ENCODE data around the gene GPR84.

Gene GPR84

DNA sequence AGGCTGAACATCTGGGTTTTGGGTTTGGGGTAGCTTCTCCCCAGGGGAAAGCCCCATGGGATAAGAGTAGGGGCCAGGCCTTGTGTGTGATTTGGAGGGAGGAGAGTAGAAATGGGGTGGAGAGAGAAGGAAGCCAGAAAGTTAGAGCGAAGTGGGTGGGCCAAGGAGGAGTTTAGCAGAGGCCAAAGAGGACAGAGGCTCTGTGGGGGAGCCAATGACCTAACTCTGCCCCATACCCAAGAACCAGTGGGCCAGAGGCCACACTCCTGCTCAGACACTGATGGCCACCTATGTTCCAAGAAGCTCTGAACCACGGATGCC, 10.9 kb upstream of the GPR84 start:
- no peak overlapping the region for H3K27ac ChIP-seq (ENCODE audit: low read length)
- H3K4me1 ChIP-seq (ENCODE audit: low read length) = peaks cover 3% of the 10 kb centered on the region; the same call in 1 of the 2 replicates
- no peaks in the 10 kb centered on the region for H3K9me2 ChIP-seq (replicated peaks; ENCODE audit: insufficient read depth, low read length)
- H3K79me2 ChIP-seq (ENCODE audit: low read length) = no peaks in the 10 kb centered on the region
- H3K9ac ChIP-seq (ENCODE audit: low read length) = no peak overlapping the region
- H3K27me3 ChIP-seq (replicated peaks; ENCODE audit: insufficient read depth, low read length) = peaks cover 50% of the 10 kb centered on the region
- H3K4me2 ChIP-seq (ENCODE audit: low read depth, low read length) = no peak overlapping the region
- no peaks in the 10 kb centered on the region for H3K9me3 ChIP-seq (replicated peaks; ENCODE audit: insufficient read depth, low read length)
- H2AFZ ChIP-seq (ENCODE audit: low read length) = no peak overlapping the region
- no peaks in the 10 kb centered on the region for H4K20me1 ChIP-seq (ENCODE audit: insufficient read depth, low read length)
- H3F3A ChIP-seq (ENCODE audit: insufficient read depth, low read length) = peaks cover 5% of the 10 kb centered on the region
- TF ChIP-seq, protein P1, sequence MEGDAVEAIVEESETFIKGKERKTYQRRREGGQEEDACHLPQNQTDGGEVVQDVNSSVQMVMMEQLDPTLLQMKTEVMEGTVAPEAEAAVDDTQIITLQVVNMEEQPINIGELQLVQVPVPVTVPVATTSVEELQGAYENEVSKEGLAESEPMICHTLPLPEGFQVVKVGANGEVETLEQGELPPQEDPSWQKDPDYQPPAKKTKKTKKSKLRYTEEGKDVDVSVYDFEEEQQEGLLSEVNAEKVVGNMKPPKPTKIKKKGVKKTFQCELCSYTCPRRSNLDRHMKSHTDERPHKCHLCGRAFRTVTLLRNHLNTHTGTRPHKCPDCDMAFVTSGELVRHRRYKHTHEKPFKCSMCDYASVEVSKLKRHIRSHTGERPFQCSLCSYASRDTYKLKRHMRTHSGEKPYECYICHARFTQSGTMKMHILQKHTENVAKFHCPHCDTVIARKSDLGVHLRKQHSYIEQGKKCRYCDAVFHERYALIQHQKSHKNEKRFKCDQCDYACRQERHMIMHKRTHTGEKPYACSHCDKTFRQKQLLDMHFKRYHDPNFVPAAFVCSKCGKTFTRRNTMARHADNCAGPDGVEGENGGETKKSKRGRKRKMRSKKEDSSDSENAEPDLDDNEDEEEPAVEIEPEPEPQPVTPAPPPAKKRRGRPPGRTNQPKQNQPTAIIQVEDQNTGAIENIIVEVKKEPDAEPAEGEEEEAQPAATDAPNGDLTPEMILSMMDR (IDR thresholded peaks at IDR 0.05; ENCODE audit: low read length) = no peak
- TF ChIP-seq EZH2phosphoT487 (IDR thresholded peaks at IDR 0.05; ENCODE audit: low read length) = no peak
- TF ChIP-seq EZH2 (optimal IDR thresholded peaks at IDR 0.05; ENCODE audit: low read depth, low read length) = no peak
- no peak for DNase-seq
- no peaks in the 10 kb centered on the region for H3K36me3 ChIP-seq (replicated peaks; ENCODE audit: insufficient read depth, low read length)
- no peak overlapping the region for H3K4me3 ChIP-seq (ENCODE audit: low read length)

DNA sequence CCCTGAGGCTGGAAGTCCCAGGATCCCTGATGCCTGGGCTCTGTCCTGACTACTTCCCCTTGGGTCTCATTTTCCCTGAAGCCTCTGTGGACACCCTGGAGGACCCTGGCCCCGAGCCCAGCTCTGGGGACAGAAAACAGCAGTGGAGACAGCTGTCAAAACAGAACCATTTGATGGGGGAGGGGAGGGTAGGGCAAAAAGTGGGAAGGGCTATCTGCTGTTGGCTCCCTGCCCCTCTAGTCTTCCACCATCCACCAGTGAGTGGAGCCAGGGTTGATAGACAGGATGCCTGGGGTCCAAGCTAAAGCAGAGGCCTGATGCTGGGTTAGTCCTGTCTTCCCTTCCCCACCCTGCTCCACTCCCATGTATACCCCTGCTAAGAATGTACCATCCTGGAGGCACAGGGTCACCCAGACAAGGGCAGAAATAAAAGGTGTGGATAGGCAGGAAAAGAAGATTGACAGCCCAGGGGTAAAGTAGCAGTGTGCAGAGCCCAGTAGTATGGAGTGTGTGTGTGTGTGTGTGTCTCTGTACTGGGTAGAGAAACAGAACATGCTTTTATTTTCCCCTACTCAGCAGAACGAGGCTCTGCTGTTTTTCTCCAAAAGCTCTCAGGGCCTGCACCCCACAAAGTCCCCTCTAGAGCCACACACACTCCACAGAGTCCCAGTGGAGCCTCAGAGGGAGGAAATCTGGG, 10.4 kb upstream of the GPR84 start:
- no peak overlapping the region for H3K27ac ChIP-seq (ENCODE audit: low read length)
- no peak overlapping the region for H2AFZ ChIP-seq (ENCODE audit: low read length)
- no peaks in the 10 kb centered on the region for H3K36me3 ChIP-seq (replicated peaks; ENCODE audit: insufficient read depth, low read length)
- H3K79me2 ChIP-seq (ENCODE audit: low read length) = no peaks in the 10 kb centered on the region
- H3K4me2 ChIP-seq (ENCODE audit: low read depth, low read length) = no peak overlapping the region
- peaks cover 55% of the 10 kb centered on the region for H3K27me3 ChIP-seq (replicated peaks; ENCODE audit: insufficient read depth, low read length)
- no peaks in the 10 kb centered on the region for H3K9me3 ChIP-seq (replicated peaks; ENCODE audit: insufficient read depth, low read length)
- no peak overlapping the region for H3K4me3 ChIP-seq (ENCODE audit: low read length)
- no peak overlapping the region for H3K9ac ChIP-seq (ENCODE audit: low read length)
- peaks cover 5% of the 10 kb centered on the region for H3F3A ChIP-seq (ENCODE audit: insufficient read depth, low read length)
- TF ChIP-seq, protein P1 (IDR thresholded peaks at IDR 0.05; ENCODE audit: low read length) = no peak
- TF ChIP-seq EZH2 (optimal IDR thresholded peaks at IDR 0.05; ENCODE audit: low read depth, low read length) = no peak
- no peak for TF ChIP-seq EZH2phosphoT487 (IDR thresholded peaks at IDR 0.05; ENCODE audit: low read length)
- no peak for DNase-seq
- H3K9me2 ChIP-seq (replicated peaks; ENCODE audit: insufficient read depth, low read length) = no peaks in the 10 kb centered on the region
- peaks cover 3% of the 10 kb centered on the region; the same call in 1 of the 2 replicates for H3K4me1 ChIP-seq (ENCODE audit: low read length)
- no peaks in the 10 kb centered on the region for H4K20me1 ChIP-seq (ENCODE audit: insufficient read depth, low read length)

DNA sequence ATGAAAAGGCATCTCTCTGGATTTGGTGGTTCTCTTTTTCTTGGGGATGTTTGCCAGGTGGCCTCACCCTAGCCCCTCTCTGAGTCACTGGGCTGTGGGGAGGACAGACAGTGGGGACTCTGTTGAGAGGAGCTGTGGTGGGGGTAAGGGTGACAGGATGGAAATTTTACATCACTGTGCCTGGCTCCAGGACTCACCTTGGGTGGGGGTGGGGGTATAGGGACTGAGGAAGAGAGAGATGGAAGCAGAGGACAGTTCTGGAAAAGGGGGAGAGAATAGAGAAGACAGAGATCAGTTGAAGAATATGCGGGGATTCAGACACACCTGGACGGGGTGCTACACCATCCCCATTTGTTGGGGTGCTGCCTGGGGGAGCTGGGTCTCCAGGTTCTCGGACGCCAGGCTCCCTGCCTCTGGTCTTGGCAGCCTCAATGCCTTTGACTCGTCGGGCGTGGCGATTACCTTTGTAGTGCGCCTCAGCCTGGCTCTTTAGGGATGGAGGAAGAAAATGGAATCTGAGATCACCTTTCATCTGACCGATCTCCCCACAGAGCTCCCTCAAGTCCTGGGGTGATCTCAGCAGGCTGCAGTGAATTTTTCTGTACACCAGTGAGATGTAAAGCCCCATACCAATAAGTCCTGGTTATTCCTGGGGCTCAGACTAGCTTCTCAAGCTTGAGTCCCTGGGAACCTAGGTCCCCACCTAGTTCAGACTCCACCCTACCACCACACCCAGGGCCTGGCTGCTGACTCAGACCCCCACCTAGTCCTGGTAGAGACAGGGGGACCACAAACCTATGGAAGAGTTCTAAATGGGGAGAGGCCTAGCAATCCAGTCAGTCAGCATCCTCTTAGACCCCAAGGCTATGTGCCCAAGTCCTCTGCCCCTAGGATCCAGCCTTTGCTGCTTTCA, 9.6 kb upstream of the GPR84 start:
- Histone ChIP-seq H3K4me2 (ENCODE audit: low read depth, low read length) (no peak overlapping the region), H3K9me3 (replicated peaks; ENCODE audit: insufficient read depth, low read length) (no peaks in the 10 kb centered on the region), H3K27me3 (replicated peaks; ENCODE audit: insufficient read depth, low read length) (peaks cover 63% of the 10 kb centered on the region), H3K4me3 (ENCODE audit: low read length) (no peak overlapping the region), H3F3A (ENCODE audit: insufficient read depth, low read length) (no peaks in the 10 kb centered on the region), H3K9ac (ENCODE audit: low read length) (no peak overlapping the region), H3K9me2 (replicated peaks; ENCODE audit: insufficient read depth, low read length) (no peaks in the 10 kb centered on the region), H3K4me1 (ENCODE audit: low read length) (no peaks in the 10 kb centered on the region), H2AFZ (ENCODE audit: low read length) (no peak overlapping the region), H4K20me1 (ENCODE audit: insufficient read depth, low read length) (no peaks in the 10 kb centered on the region), H3K36me3 (replicated peaks; ENCODE audit: insufficient read depth, low read length) (no peaks in the 10 kb centered on the region), H3K27ac (ENCODE audit: low read length) (no peak overlapping the region), H3K79me2 (ENCODE audit: low read length) (no peaks in the 10 kb centered on the region)
- DNase-seq = no peak
- TF ChIP-seq EZH2 (optimal IDR thresholded peaks at IDR 0.05; ENCODE audit: low read depth, low read length) (no peak), EZH2phosphoT487 (IDR thresholded peaks at IDR 0.05; ENCODE audit: low read length) (no peak)
- TF ChIP-seq, protein P1 (IDR thresholded peaks at IDR 0.05; ENCODE audit: low read length) = no peak

Measured in MM.1S (cell line).